GM19035 (cell line): ENCODE measurements around the gene PTF1A.

Experiments used
- ATAC-seq: cut with Tn5 transposase; IDR thresholded peaks from one replicate; pipeline ENCODE4 v1.9.1; 2021; ENCODE audit not compliant: unreplicated experiment

The PTF1A gene, protein sequence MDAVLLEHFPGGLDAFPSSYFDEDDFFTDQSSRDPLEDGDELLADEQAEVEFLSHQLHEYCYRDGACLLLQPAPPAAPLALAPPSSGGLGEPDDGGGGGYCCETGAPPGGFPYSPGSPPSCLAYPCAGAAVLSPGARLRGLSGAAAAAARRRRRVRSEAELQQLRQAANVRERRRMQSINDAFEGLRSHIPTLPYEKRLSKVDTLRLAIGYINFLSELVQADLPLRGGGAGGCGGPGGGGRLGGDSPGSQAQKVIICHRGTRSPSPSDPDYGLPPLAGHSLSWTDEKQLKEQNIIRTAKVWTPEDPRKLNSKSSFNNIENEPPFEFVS

DNA sequence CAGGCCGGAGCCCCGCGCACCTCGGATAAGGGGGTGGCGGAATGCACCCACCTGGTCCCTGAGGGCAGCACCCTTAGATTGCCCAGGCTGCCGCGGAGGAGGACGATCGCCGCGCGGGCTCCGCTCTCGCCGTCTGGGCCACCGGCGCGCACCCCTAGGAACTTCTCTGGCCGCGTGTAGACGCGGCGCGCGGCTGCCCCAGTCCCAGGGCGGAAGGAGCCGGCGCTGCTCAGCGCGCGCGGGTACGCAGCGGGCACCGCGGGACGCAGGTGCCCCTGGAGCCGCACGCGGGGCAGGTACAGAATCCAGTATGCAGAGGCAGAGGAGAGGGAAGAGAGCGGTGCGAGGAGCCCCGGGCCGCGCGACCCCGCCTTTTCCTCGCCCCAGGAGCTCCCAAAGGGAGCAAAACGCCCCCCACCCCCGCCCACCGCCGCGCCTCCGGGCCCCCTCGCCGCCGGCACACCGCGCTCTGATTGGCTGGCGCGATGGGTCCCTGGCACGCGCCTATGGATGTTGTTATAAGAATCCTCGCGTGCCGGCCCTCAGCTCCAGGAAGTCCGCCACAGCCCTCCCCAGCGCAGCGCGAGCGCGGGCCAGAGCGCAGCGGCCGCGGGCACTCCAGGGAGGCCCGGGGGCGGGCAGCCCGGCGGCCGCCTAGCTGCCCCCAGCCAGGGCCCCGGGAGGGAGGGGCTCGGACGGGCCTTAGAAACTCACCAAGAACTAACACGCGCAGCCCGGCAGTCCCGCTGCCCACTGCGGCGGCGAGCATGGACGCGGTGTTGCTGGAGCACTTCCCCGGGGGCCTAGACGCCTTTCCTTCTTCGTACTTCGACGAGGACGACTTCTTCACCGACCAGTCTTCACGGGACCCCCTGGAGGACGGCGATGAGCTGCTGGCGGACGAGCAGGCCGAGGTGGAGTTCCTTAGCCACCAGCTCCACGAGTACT lies at the start of gene PTF1A:
Gene PTF1A, plus strand, starts transcription at position 549 of the 948 bp plus-strand sequence. Its CDS starts 219 bp downstream, at position 768.
- no peak for ATAC-seq

DNA sequence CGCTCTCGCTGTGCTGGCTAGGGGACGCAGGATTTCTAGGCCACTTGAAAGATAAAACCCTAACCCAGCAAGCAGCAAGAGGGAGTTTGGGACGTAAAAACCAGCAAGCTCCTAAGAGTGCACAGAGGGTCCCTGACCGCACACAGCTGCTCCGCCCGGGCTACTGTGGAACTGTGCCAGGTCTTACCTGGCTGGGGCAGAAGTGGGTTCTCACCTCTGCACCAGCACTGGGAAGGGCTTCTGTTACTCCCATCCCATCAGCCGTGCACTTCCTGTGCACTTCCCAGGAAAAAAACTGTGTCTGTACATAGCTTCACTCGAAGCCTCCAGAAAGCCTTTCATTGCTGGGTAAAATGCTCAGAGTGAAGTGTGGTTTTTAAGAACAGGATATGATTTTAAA lies 45.9 kb upstream of the PTF1A start:
- ATAC-seq: no peak

DNA sequence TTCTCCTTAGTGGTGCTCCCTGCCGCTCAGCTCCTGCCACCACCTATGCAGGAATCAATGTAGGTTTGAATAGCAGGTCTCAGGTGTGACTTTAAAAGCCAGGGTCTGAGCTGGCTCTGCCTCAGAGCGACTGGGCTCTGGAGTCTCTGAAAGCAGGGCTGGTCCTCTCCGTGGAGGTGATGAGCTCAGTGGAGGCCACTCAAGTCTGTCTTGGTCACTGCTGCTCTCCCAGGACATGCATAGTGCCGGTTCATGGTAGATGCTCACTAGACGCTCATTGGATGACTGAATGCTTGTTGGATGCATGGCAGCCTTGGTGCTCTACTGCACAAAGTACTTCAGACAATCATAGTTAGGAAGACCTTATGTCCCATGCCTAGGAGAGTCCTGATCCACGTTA lies 45.1 kb upstream of the PTF1A start:
- ATAC-seq: no peak

DNA sequence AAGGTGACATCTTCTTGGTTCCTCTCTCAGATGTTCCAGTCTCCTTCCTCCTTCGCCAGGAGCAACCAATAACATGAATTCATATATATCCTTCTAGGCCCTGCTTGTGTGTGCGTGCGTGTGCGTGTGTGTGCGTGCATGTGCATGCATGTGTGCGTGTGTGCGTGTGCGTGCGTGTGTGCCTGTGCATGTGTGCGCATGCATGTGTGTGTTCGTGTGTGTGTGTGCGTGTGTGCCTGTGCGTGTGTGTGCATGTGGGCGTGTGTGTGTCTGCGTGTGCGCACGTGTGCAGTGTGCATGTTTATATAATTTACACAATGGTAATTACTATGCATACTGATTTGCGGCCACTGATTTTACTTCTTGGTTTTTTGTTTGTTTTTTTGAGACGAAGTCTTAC lies 43.9 kb upstream of the PTF1A start:
- ATAC-seq: no peak

DNA sequence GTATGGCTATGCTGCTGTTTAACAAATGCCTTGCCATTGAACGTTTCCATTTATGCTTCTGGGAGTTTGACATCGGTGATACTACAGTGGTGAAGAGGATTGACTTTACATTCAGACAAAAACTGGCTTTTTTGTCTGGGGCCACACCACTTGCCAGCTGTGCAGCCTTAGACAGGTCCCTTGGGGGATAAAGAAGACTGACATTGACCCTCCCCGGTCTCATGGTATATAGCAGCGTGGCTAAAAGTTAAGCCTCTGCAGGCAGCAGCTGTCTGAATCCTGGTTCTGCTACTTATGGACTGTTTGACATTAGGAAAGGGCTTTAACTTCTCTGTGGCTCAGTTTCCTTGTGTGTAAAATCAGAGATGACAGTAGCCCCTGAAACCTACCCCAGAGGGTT lies 42.0 kb upstream of the PTF1A start:
- no peak for ATAC-seq

DNA sequence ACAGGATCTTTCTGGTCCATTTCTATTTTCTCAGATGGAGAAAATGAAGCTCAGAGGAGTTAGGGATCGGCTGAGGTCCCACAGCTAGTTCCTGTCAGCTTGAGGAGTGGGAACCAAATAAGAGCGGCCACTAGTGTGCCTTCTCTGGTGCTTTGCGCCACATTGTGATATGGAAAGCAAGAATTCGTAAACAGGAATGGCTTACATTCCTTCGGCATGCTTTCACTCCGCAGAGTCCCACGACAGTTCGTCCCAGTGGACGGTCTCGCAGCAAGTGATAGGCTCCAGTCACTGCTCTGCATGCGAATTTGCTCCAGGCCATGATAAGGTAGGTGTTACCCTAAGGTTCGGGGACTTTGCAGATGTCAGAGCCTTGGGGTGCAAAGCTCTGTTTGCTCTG lies 41.5 kb upstream of the PTF1A start:
- no peak for ATAC-seq

DNA sequence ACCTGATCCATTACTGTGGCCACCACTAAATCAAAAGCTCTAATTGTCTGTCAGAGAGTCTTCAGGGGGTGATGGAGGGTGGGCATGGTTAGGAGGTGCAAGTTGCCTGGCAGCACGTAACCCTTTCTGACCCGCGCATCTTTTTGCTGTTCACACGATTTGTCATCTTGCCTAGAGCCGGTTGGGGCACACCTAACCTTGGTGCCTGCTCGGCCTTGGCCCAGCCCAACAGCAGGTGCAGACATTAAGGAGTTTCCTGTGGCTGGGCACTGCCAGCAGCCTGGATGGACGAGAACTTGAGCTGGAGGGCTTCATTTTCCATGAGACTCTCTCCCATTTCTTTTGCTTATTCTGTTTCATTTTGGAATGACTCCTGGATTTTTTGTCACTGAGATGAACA lies 41.0 kb upstream of the PTF1A start:
- no peak for ATAC-seq

DNA sequence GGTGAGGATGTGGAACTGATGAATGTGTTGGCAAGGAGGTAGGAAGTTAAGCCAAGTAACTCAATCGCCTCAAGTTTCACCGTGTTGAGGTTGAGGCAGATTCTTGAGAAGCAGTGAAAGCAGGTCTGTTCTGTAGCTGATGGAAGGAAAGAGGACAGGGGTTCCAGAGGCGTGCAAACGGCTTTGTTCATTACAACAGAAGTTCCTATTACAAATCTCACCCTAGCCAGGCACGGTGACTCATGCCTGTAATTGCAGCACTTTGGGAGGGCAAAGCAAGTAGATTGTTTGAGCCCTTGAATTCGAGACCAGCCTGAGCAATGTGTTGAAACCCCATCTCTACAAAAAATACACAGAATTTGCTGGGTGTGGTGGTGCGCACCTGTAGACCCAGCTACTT lies 36.9 kb upstream of the PTF1A start:
- no peak for ATAC-seq

DNA sequence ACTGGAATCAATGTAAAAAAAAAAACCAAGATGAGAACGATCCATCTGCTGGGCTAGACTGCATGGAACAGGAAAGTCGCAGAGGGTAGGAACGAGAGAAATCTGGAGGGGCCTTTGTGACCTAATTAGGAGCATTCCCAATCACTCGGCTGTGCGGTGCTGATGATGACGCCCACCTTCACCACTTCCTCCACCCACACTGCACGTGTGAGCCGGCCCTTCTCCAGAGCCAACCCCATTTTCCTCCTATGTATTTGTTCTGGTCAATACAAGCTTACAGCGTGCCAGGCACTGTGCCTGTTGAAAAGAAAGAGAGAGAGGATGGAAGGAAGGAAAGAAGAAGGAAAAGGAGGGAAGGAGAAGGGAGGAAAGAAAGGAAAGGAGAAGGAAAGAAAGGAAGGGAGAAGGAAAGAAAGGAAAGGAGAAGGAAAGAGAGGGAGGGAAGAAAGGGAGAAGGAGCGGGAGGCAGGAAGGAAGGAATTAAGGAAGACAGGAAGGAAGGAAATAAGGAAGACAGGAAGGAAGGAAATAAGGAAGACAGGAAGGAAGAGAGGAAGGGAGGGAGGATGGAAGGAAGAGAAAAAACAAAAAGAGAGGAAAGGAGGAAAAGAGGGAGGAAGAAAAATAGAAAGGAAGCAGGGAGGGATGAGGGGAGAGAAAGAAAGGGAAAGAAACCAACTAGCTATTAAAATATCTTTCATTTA lies 35.5 kb upstream of the PTF1A start:
- ATAC-seq: no peak

DNA sequence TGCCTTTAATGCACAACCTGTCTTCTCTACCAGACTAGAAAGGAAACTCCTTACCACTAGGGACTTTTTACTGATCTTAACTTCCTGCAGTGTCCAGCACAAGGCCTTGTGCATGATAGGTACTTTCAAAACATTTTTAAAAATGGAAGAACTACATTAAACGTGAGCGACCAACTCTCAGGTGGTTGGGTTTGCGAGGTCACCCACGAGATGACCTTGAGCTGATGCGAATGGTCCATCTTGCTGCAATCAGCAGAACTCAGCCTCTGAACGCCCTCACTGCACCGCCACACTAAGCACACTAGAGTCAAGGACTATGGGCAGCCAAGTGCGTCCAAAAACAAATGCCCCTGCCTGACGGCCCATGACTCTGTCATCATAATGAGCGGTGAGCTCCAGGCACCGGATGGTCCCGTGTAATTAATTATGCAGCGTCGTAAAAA lies 34.9 kb upstream of the PTF1A start:
- ATAC-seq: peak; percentile 65

DNA sequence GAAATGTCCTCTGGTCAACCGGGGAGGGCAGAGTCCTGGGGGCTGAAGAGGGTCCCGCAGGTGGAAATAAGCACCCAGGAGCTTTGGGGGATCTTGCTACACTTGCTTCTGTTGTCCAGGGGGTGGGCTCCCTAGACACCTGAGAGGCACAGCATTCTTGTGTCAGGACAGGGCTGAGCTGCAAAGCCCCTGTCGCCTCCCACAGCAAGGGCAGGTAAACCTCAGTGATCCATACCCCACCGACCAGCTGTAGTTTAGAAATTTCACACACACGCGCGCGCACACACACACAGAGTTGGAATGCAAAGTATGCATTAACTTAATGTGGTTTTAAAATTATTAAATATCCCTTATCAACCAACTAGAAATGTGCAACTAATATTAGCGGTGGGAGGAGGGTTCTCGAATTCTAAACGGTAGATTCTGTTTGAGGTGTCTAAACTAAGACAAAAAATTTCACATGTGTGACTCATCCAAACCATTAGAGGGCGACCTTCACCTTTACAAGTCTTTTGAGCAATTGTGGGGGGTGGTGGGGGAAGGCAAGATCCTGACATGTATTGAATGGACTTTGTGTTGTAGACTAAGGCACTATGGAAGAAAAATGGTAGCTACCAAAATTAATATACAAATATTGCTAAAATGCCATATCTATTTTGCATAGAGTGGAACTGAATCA lies 34.3 kb upstream of the PTF1A start:
- ATAC-seq: peak; percentile 56

DNA sequence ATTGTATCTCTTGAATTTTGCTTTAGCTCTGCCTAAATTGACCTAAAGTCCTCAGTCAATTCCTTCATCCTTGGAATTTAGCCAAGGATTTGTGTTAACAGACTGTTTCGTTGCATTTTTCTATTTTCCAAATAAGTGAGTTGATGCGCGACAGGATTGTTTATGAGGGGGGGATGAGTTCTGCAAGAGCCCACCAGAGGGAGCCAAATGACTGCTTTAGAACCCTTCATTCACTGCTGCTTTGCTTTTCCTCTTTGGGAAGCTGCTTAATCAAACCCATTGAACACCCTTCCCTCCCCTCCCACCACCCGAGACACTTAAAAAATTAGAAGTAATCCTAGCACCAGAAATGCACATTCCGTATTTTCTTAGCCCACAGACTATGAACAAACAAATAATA lies 33.7 kb upstream of the PTF1A start:
- ATAC-seq: peak; percentile 65

DNA sequence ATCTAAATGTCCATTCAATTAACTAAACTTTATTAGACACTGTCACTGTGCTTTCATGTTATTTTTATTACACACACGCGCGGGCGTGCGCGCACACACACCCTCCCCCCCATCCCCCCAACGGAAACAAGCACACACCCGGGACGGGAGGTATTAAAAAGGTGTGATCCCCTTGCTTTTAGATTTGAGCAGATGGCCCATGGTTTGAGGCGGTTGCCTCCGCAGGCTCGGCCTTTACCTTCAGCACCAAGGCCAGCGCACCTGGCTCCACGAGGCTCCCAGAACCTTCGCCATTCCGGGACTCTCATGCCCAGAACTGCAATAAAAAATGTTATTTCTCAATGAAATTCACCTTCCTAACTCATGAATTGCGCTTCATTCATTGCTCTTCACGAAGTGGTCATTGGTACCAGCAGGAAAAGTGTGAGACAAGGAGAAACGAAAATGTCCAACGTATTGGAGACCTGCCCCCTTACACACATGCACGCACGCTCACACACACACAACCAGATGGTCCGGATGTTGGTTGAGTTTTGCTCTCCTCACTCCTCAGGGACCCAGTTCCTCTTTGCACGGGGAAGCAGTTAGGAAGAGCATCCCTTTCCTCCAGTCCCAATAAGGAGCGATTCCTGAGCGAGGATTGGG lies 20.8 kb upstream of the PTF1A start:
- no peak for ATAC-seq

DNA sequence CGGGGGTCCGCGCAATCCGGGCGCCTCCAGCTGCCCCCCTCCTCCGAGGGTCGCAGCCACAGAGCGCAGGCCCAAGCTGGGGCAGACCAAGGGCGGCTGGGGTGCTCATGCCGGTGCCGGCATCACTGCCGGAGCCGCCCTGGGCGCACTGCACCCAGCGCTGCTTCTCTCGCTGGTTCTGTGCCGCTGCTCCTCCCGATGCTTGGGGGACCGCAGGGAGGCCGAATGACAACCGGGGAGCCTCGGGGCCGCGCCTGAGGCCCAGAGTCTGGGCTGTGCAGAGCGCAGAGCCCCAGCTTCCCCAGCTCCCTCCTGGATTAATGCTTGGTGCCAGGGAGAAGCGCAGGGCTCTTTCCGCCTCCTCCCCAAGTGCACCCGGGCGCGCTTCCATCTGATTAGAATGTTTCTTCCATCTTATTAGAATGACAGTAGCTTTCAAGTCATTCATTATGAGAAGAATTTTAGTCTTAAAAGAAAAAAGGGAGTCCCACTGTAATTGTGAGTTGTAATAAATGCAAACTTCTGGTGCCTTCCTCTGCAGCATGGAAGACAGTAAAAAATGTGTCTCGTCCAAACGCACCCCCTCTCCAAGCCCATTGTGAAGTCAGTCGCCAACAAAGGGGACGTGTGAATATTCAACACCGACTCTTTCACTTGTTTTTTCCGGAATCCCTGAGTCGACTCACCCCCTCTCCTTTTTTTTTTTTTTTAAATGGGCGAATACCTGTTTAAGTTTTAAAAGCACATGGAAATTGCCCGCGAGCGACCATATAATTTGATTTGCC lies 19.5 kb upstream of the PTF1A start:
- ATAC-seq: no peak

DNA sequence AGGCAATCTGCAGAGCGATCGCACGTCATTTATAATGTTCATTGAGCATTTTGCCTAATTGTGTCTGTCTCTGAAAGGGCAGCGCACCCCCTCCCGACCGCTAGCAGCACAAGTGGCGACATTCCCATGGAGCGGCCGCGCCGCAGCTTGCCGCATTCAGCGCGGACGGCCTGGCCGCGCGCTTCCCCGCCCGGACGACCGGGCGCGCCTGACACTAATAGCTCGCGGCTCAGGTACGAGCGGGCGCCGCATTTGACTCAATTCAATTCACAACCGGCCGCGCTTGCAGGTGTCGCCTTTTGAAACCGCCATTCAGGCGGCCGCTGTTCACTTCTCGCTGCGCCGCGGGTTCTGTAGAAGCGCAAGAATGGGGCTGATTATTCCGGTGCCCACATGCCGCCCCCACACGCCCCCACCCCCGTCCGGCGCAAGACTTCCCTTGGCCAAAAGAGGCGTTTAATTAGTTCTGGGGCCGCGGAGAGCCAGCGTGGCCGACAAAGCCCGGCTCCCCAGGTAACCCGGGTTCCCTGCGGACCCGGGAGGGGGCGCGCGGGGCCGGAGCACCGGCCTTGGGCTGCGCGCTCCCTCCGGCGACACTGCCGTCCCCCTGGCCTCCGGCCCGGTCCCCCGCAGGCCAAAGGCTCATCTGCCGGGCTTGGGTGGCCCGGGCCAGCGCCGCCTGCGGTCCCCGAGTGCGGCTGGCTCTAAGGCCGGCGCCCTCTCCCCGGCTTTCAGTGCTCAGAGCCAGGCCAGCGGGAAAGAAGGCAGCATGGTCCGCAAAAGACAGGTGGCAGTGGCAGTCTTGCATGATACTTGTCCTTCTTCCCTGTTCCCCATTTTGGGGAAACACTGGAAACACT lies 18.7 kb upstream of the PTF1A start:
- ATAC-seq: no peak

DNA sequence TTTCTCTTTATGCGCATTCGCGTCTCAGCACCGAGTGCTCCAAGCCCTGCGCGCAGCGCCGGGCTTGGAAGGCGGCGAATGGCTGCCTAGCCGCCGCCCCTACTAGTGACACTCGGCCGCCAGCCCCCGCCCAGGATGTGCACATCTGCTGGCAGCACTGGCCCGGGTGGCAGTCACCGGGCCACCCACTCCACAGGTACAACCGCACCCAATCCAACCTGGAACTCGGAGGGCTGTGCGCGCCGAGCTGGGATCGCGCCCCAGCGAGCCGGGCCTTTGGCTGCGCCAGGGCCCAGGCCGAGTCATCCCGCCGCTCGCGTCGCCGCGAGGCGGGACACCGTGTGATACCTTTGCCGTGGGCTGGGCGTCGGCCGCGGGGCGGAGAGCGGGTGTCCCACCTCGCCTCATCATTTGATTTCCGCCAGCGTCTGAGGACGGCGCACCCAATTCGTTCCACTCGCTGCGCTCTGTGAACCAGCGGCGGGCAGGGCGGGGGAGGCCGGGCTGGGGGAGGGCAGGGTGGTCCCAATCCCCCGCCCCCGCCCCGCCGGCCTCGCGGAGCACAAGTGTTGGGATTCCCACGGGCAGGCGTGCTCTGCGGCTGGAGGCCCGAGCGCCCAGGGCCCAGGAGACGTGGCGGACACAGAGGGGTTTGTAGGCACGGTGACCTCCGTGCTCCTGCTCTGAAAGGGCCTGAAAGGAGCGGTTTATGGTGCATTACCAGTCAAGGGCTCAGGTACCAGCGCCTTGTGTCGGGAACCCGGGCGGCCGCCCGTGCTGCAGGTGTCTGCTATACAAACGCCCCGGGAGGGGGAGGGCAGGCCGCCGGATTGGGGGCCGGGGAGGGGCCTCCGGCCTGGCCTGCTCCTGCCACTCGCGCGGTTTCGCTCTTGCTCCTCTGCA lies 17.8 kb upstream of the PTF1A start:
- no peak for ATAC-seq

DNA sequence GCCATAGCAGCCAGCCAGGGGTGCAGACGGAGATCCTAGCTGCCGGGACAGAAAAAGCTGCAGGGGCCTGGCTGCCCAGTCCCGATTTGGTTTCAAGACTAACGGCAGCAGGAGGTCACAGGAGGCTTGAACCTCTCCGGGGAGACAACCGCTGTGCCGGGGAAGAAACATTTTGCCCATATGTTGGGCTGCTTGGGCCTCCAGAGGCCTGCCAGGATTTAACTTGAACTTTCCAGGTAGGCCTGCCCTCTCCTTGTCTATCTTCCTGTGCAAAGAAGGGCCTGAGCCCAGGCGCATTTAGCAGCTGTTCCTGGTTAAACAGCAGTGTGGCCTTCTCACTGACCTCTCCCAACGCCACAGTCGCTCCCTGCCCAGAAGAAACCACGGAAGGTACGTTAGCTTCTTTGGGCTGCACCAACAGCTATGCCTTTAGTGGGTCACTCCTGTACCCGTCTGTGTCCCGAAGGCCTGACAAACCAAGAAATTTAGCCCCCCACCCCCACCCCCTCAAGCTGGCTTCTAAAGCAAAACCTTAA lies 17.1 kb upstream of the PTF1A start:
- ATAC-seq: no peak
